IMR-90 (cell line): Measurements from ENCODE around the gene HS3ST2. TPM values are rescaled to one million over a fixed set of nuclear protein-coding genes. Genes with fewer than 3 reads are reported as not detected.

Experiments used
- ATAC-seq: fragments of 200-7000 bp; cut with Tn5 transposase; 2 replicates; pipeline ENCODE4 v1.9.1; 2020; ENCODE audit warnings: low read depth, mild to moderate bottlenecking, moderate library complexity
- BruUV-seq: library from RNA; stranded (reverse); fragments of 400-500 nt; replicated peaks from 2 replicates; lab custom pipeline; 2021; lab: Mats Ljungman, UMichigan
- CTCF ChIA-PET: fragments of 300-600 bp; formaldehyde crosslinking; extraction: SDS; loops from one replicate; lab custom pipeline; 2021; ENCODE audit warnings: antibody characterized with exemption; lab: Yijun Ruan, JAX
- POLR2A ChIA-PET: fragments of 300-600 bp; sonication (Branson Sonifier 250); formaldehyde crosslinking; loops from one replicate; lab custom pipeline; 2022; ENCODE audit warnings: antibody characterized with exemption; ENCODE audit not compliant: unreplicated experiment; lab: Charles Lee
- DNase-seq: peaks from one replicate; pipeline ENCODE4 v3.0.0; 2013
- H2AFZ ChIP-seq: replicated peaks from 2 replicates; pipeline ENCODE3; 2013; ENCODE audit warnings: low read length, mild to moderate bottlenecking; ENCODE audit not compliant: poor library complexity
- H2AK5ac ChIP-seq: 2 replicates; pipeline ENCODE4 v1.6.1; 2013; ENCODE audit warnings: low read depth, low read length, inconsistent platforms
- H2AK9ac ChIP-seq: replicated peaks from 2 replicates; pipeline ENCODE3; 2013; ENCODE audit warnings: mild to moderate bottlenecking, low read depth, low read length, moderate library complexity; ENCODE audit not compliant: poor library complexity
- H2BK120ac ChIP-seq: 2 replicates; pipeline ENCODE4 v1.6.1; 2013; ENCODE audit warnings: low read depth, low read length, inconsistent platforms
- H2BK15ac ChIP-seq: 3 replicates; pipeline ENCODE4 v1.6.1; 2013; ENCODE audit warnings: low read depth, low read length, inconsistent platforms
- H2BK20ac ChIP-seq: 2 replicates; pipeline ENCODE4 v1.6.1; 2013; ENCODE audit warnings: low read depth, mild to moderate bottlenecking, inconsistent platforms, low read length, moderate library complexity
- H2BK5ac ChIP-seq: 2 replicates; pipeline ENCODE4 v1.6.1; 2013; ENCODE audit warnings: mild to moderate bottlenecking, low read depth, low read length, inconsistent platforms; ENCODE audit not compliant: poor library complexity, severe bottlenecking
- H3K14ac ChIP-seq: replicated peaks from 2 replicates; pipeline ENCODE4 v1.6.1; 2013; ENCODE audit warnings: low read depth, low read length, inconsistent platforms
- H3K18ac ChIP-seq: 2 replicates; pipeline ENCODE4 v1.6.1; 2013; ENCODE audit warnings: low read depth, low read length, control low read depth
- H3K23ac ChIP-seq: 2 replicates; pipeline ENCODE4 v1.6.1; 2013; ENCODE audit warnings: low read depth, low read length, inconsistent platforms
- H3K27ac ChIP-seq: 2 replicates; pipeline ENCODE4 v1.5.1; 2013; ENCODE audit warnings: mild to moderate bottlenecking, control low read depth, low read length; ENCODE audit not compliant: insufficient read depth
- H3K27me3 ChIP-seq: 2 replicates; pipeline ENCODE4 v1.6.1; 2013; ENCODE audit warnings: low read length; ENCODE audit not compliant: control insufficient read depth, insufficient read depth
- H3K36me3 ChIP-seq: 2 replicates; pipeline ENCODE4 v1.6.1; 2013; ENCODE audit warnings: low read length, mixed read lengths; ENCODE audit not compliant: control insufficient read depth, insufficient read depth
- H3K4ac ChIP-seq: 2 replicates; pipeline ENCODE4 v1.6.1; 2013; ENCODE audit warnings: low read depth, low read length, inconsistent platforms
- H3K4me1 ChIP-seq: 2 replicates; pipeline ENCODE4 v1.6.1; 2013; ENCODE audit warnings: low read length, mixed read lengths; ENCODE audit not compliant: control insufficient read depth, insufficient read depth
- H3K4me2 ChIP-seq: 2 replicates; pipeline ENCODE4 v1.6.1; 2013; ENCODE audit warnings: low read depth, mild to moderate bottlenecking, control low read depth, low read length, moderate library complexity
- H3K4me3 ChIP-seq: 2 replicates; pipeline ENCODE4 v1.5.1; 2013; ENCODE audit warnings: low read depth, mild to moderate bottlenecking, control low read depth, low read length, moderate library complexity; ENCODE audit not compliant: insufficient read depth
- H3K56ac ChIP-seq: 2 replicates; pipeline ENCODE4 v1.6.1; 2013; ENCODE audit warnings: low read length, inconsistent platforms; ENCODE audit not compliant: insufficient read depth; ENCODE audit errors: extremely low read depth
- H3K79me1 ChIP-seq, 2 experiments: 2 replicates each; pipeline ENCODE4 v1.6.1; 2013; ENCODE audit warnings: low read length in 2 of 2, inconsistent platforms in 1 of 2, low read depth in 1 of 2
- H3K9ac ChIP-seq: 2 replicates; pipeline ENCODE4 v1.6.1; 2013; ENCODE audit warnings: low read depth, low read length, control low read depth
- H3K9me1 ChIP-seq: 2 replicates; pipeline ENCODE4 v1.6.1; 2013; ENCODE audit warnings: low read length, inconsistent platforms; ENCODE audit not compliant: insufficient read depth
- H3K9me3 ChIP-seq: 2 replicates; pipeline ENCODE4 v1.6.1; 2013; ENCODE audit warnings: low read length; ENCODE audit not compliant: control insufficient read depth, insufficient read depth
- H4K20me1 ChIP-seq: 2 replicates; pipeline ENCODE4 v1.6.1; 2013; ENCODE audit warnings: low read length, inconsistent platforms; ENCODE audit not compliant: insufficient read depth
- H4K5ac ChIP-seq: 2 replicates; pipeline ENCODE4 v1.6.1; 2013; ENCODE audit warnings: mild to moderate bottlenecking, low read depth, low read length, control low read depth
- H4K8ac ChIP-seq, 2 experiments: 2 replicates each; pipeline ENCODE4 v1.6.1; 2013; ENCODE audit warnings: low read depth in 2 of 2, low read length in 2 of 2, control low read depth in 1 of 2, inconsistent platforms in 1 of 2
- H4K91ac ChIP-seq: 2 replicates; pipeline ENCODE4 v1.6.1; 2013; ENCODE audit warnings: low read depth, low read length, inconsistent platforms; ENCODE audit not compliant: insufficient read depth
- BHLHE40 ChIP-seq: fragments of 150-350 bp; IDR thresholded peaks from 2 replicates; pipeline ENCODE4 v1.6.1; 2016; ENCODE audit warnings: mild to moderate bottlenecking, low read depth, low read length
- CEBPB ChIP-seq: IDR thresholded peaks from 2 replicates; pipeline ENCODE4 v1.6.1; 2012; ENCODE audit warnings: low read depth, low read length, improper control_type of control experiment
- CHD1 ChIP-seq: IDR thresholded peaks from 2 replicates; pipeline ENCODE4 v1.6.1; 2012; ENCODE audit warnings: low read depth, low read length, improper control_type of control experiment
- MAFK ChIP-seq: IDR thresholded peaks from 2 replicates; pipeline ENCODE4 v1.6.1; 2012; ENCODE audit warnings: low read depth, low read length, improper control_type of control experiment
- MAZ ChIP-seq: IDR thresholded peaks from 2 replicates; pipeline ENCODE4 v1.6.1; 2012; ENCODE audit warnings: low read depth, mild to moderate bottlenecking, low read length, improper control_type of control experiment, moderate library complexity, borderline replicate concordance
- MXI1 ChIP-seq: IDR thresholded peaks from 2 replicates; pipeline ENCODE4 v1.6.1; 2012; ENCODE audit warnings: low read depth, mild to moderate bottlenecking, low read length, moderate library complexity, borderline replicate concordance
- NFE2L2 ChIP-seq: fragments of 150-350 bp; IDR thresholded peaks from 2 replicates; pipeline ENCODE4 v1.6.1; 2016; ENCODE audit warnings: low read depth, mild to moderate bottlenecking, low read length
- POLR2A ChIP-seq: IDR thresholded peaks from 2 replicates; pipeline ENCODE4 v1.6.1; 2012; ENCODE audit warnings: mild to moderate bottlenecking, low read depth, low read length
- RCOR1 ChIP-seq: IDR thresholded peaks from 2 replicates; pipeline ENCODE4 v1.6.1; 2012; ENCODE audit warnings: mild to moderate bottlenecking, low read length, improper control_type of control experiment; ENCODE audit not compliant: insufficient replicate concordance
- RFX5 ChIP-seq: IDR thresholded peaks from 2 replicates; pipeline ENCODE4 v1.8.0; 2012; ENCODE audit warnings: low read depth, mild to moderate bottlenecking, low read length, moderate library complexity
- SMC3 ChIP-seq: fragments of 150-350 bp; IDR thresholded peaks from 2 replicates; pipeline ENCODE4 v1.6.1; 2016; ENCODE audit warnings: low read depth, mild to moderate bottlenecking, antibody characterized with exemption, low read length, moderate library complexity
- USF2 ChIP-seq: fragments of 150-350 bp; IDR thresholded peaks from 2 replicates; pipeline ENCODE4 v1.6.1; 2017; ENCODE audit warnings: mild to moderate bottlenecking, antibody characterized with exemption, low read length, low read depth
- WGBS, 2 experiments: methylation state at CpG; one replicate each; pipeline versions ENCODE4 v1.1.5 to v1.1.7; 2013; ENCODE audit warnings: missing lambda C conversion rate in 2 of 2; ENCODE audit not compliant: insufficient read length in 1 of 2; ENCODE audit errors: extremely low coverage in 2 of 2; 5-methylcytosine and 5-hydroxymethylcytosine counted together
- dilution Hi-C: fragments of 300-500 bp; cut with HindIII; formaldehyde crosslinking; loops from one replicate; pipeline ENCODE4 v1.14.3; 2018; ENCODE audit warnings: low sequenced_read_pairs; ENCODE audit not compliant: unreplicated experiment
- in situ Hi-C: fragments of 300-500 bp; cut with MboI; formaldehyde crosslinking; loops from 3 replicates; pipeline ENCODE4 v1.14.3; 2019; ENCODE audit warnings: low sequenced_read_pairs, inconsistent platforms, mixed read lengths
- intact Hi-C: fragments of 100-400 bp; cut with micrococcal nuclease; formaldehyde crosslinking; loops from 2 replicates; pipeline ENCODE4 v1.10.0; 2022
- polyA plus RNA-seq, 3 experiments: library from polyadenylated mRNA; depleted of rRNA; stranded (reverse); fragments of >200 nt; gene quantifications; 2 replicates each; pipeline ENCODE4 v1.2.3, GENCODE V29; 2012; ENCODE audit warnings: low replicate concordance in 1 of 3
- total RNA-seq: library from RNA; depleted of rRNA; stranded (reverse); fragments of >200 nt; gene quantifications from 2 replicates; pipeline ENCODE4 v1.2.3, GENCODE V29; 2012
- TF ChIP-seq, protein P1 (sequence below): fragments of 150-350 bp; IDR thresholded peaks from 2 replicates; pipeline ENCODE4 v1.6.1; 2016; ENCODE audit warnings: low read depth, mild to moderate bottlenecking, low read length, moderate library complexity, borderline replicate concordance

Gene HS3ST2
- total and polyA plus RNA-seq, 2 of the 4 experiments (the other 2 are of a cell fraction), result not detected

DNA sequence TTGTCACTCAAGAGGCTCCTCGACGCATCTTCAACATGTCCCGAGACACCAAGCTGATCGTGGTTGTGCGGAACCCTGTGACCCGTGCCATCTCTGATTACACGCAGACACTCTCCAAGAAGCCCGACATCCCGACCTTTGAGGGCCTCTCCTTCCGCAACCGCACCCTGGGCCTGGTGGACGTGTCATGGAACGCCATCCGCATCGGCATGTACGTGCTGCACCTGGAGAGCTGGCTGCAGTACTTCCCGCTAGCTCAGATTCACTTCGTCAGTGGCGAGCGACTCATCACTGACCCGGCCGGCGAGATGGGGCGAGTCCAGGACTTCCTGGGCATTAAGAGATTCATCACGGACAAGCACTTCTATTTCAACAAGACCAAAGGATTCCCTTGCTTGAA is 101.0 kb downstream of the HS3ST2 start:
- H4K5ac ChIP-seq, result no peak overlapping the region
- no peak overlapping the region for H2BK5ac ChIP-seq
- H4K20me1 ChIP-seq, result no peaks in the 10 kb centered on the region
- no peaks in the 10 kb centered on the region for H3K27me3 ChIP-seq
- no peak overlapping the region for H3K27ac ChIP-seq
- no peak overlapping the region for H4K91ac ChIP-seq
- H3K79me1 ChIP-seq, result no peaks in the 10 kb centered on the region
- in situ Hi-C loops, result no loop called here
- no peak overlapping the region for H3K4me3 ChIP-seq
- H3K9me3 ChIP-seq, result no peaks in the 10 kb centered on the region
- no TSS peak for BruUV-seq
- H3K23ac ChIP-seq, result no peak overlapping the region
- ATAC-seq (no peak), DNase-seq (no peak)
- no peaks in the 10 kb centered on the region for H3K36me3 ChIP-seq
- H4K8ac ChIP-seq, result no peak overlapping the region
- H3K4ac ChIP-seq, result no peak overlapping the region
- no peak overlapping the region for H2AK9ac ChIP-seq
- intact Hi-C loops, result no loop called here
- ChIA-PET CTCF (no interaction called here), POLR2A (no interaction called here)
- H3K9me1 ChIP-seq, result no peaks in the 10 kb centered on the region
- no peak overlapping the region for H3K4me2 ChIP-seq
- 79% methylated on average over 21 of the region's 25 CpGs; no CpG with 5 or more reads in 1 of the 2 experiments for WGBS, 2 experiments
- no peak overlapping the region for H2AK5ac ChIP-seq
- H3K18ac ChIP-seq, result no peak overlapping the region
- H3K4me1 ChIP-seq, result no peaks in the 10 kb centered on the region
- H3K14ac ChIP-seq, result no peak overlapping the region
- peak overlapping the region; percentile 17 for H2AFZ ChIP-seq
- H3K9ac ChIP-seq, result no peak overlapping the region
- TF ChIP-seq CEBPB, result no peak
- no peak for TF ChIP-seq CHD1
- TF ChIP-seq SMC3, result no peak
- TF ChIP-seq USF2, result no peak
- no peak for TF ChIP-seq MAZ
- no peak for TF ChIP-seq RCOR1
- TF ChIP-seq RFX5, result no peak
- TF ChIP-seq NFE2L2, result no peak
- TF ChIP-seq MAFK, result no peak
- TF ChIP-seq POLR2A, result no peak
- TF ChIP-seq MXI1, result no peak
- TF ChIP-seq, protein P1, sequence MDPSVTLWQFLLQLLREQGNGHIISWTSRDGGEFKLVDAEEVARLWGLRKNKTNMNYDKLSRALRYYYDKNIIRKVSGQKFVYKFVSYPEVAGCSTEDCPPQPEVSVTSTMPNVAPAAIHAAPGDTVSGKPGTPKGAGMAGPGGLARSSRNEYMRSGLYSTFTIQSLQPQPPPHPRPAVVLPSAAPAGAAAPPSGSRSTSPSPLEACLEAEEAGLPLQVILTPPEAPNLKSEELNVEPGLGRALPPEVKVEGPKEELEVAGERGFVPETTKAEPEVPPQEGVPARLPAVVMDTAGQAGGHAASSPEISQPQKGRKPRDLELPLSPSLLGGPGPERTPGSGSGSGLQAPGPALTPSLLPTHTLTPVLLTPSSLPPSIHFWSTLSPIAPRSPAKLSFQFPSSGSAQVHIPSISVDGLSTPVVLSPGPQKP, result no peak
- no peak for TF ChIP-seq BHLHE40
- H2BK20ac ChIP-seq, result no peak overlapping the region
- no peak overlapping the region for H3K56ac ChIP-seq
- dilution Hi-C loops, result no loop called here
- no peak overlapping the region for H2BK120ac ChIP-seq
- no peak overlapping the region for H2BK15ac ChIP-seq
